Measurements from ENCODE around the gene CIDEC.

DNA sequence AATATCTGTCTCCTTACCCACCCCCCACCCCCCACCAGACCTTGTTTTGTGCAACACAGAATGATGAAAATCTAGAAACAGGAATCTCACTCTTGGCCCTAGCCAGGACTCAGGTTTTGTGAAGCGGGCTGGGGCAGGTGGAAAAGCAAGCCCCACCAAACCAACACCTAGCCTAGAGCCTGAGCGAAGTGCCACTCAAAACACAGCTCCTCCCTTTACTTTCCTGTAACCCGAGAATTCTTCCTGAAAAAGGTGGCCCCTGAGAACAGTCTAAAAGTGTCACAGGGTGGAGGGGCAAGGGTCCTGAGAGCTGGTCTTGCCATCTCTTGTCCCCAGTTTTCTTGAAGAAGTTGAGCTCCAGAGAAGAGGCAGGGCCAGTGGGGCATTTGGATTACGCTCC lies 18.9 kb downstream of the CIDEC start:
- TF ChIP-seq TEAD4 (IDR thresholded peaks at IDR 0.05; ENCODE audit: low read length) (no peak), TEAD4 (CRISPR knock-in tag; IDR thresholded peaks at IDR 0.05; ENCODE audit: borderline replicate concordance) (no peak), RBFOX2 (IDR thresholded peaks at IDR 0.05; ENCODE audit: low read depth, low read length) (no peak), MXI1 (IDR thresholded peaks at IDR 0.05; ENCODE audit: low read depth, low read length) (no peak), ETV1 (tag; conservative IDR thresholded peaks at IDR 0.05; ENCODE audit: low read depth) (no peak), YY1 (IDR thresholded peaks at IDR 0.05; ENCODE audit: borderline replicate concordance in 1 of 3, control insufficient read depth in 1 of 3, extremely low read depth in 1 of 3, insufficient read depth in 3 of 3, insufficient read length in 1 of 3, insufficient replicate concordance in 2 of 3, low read depth in 1 of 3, low read length in 2 of 3) (no peak)
- TF ChIP-seq, protein P1, sequence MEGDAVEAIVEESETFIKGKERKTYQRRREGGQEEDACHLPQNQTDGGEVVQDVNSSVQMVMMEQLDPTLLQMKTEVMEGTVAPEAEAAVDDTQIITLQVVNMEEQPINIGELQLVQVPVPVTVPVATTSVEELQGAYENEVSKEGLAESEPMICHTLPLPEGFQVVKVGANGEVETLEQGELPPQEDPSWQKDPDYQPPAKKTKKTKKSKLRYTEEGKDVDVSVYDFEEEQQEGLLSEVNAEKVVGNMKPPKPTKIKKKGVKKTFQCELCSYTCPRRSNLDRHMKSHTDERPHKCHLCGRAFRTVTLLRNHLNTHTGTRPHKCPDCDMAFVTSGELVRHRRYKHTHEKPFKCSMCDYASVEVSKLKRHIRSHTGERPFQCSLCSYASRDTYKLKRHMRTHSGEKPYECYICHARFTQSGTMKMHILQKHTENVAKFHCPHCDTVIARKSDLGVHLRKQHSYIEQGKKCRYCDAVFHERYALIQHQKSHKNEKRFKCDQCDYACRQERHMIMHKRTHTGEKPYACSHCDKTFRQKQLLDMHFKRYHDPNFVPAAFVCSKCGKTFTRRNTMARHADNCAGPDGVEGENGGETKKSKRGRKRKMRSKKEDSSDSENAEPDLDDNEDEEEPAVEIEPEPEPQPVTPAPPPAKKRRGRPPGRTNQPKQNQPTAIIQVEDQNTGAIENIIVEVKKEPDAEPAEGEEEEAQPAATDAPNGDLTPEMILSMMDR (IDR thresholded peaks at IDR 0.05 in 2 of 3, conservative IDR thresholded peaks at IDR 0.05 in 1 of 3; ENCODE audit: insufficient read depth in 2 of 3, low read depth in 1 of 3, low read length in 3 of 3), result no peak
- TF ChIP-seq, protein P2, sequence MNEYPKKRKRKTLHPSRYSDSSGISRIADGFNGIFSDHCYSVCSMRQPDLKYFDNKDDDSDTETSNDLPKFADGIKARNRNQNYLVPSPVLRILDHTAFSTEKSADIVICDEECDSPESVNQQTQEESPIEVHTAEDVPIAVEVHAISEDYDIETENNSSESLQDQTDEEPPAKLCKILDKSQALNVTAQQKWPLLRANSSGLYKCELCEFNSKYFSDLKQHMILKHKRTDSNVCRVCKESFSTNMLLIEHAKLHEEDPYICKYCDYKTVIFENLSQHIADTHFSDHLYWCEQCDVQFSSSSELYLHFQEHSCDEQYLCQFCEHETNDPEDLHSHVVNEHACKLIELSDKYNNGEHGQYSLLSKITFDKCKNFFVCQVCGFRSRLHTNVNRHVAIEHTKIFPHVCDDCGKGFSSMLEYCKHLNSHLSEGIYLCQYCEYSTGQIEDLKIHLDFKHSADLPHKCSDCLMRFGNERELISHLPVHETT (CRISPR knock-in tag; conservative IDR thresholded peaks at IDR 0.05 in 1 of 2, IDR thresholded peaks at IDR 0.05 in 1 of 2), result no peak
